HL-60 (cell line): ENCODE measurements around the gene GRK1.

Source experiments
- DNase-seq, 2 experiments: peaks; one replicate each; pipeline ENCODE4 v3.0.0-alpha.2; 2010 to 2020; ENCODE audit warnings: low read depth in 1 of 2, low spot score in 1 of 2
- H3K27ac ChIP-seq: fragments of 250-450 bp; sonication (Bioruptor Pico); replicated peaks from 2 replicates; pipeline ENCODE4 v1.5.1; 2020; ENCODE audit warnings: mild to moderate bottlenecking, moderate library complexity
- H3K27me3 ChIP-seq: fragments of 250-450 bp; sonication (Bioruptor Pico); 2 replicates; pipeline ENCODE4 v1.5.1; 2021; ENCODE audit warnings: mild to moderate bottlenecking, moderate library complexity; ENCODE audit not compliant: insufficient read depth, poor library complexity, severe bottlenecking
- H3K4me3 ChIP-seq: replicated peaks from 2 replicates; pipeline ENCODE4 v1.5.1; 2011; ENCODE audit warnings: mild to moderate bottlenecking, control low read depth, low read length; ENCODE audit not compliant: insufficient read depth
- CTCF ChIP-seq: IDR thresholded peaks from one replicate; pipeline ENCODE4 v1.5.1; 2011; ENCODE audit warnings: low read length, control low read depth, inconsistent platforms; ENCODE audit not compliant: insufficient read depth
- GABPA ChIP-seq: IDR thresholded peaks from 2 replicates; pipeline ENCODE4 v1.6.1; 2012; ENCODE audit warnings: low read depth
- POLR2AphosphoS5 ChIP-seq: IDR thresholded peaks from 2 replicates; pipeline ENCODE4 v1.6.1; 2012; ENCODE audit warnings: low read depth
- REST ChIP-seq: IDR thresholded peaks from 2 replicates; pipeline ENCODE4 v1.6.1; 2012; ENCODE audit warnings: low read depth; ENCODE audit not compliant: insufficient replicate concordance
- SPI1 ChIP-seq: IDR thresholded peaks from 2 replicates; pipeline ENCODE4 v1.6.1; 2012; ENCODE audit warnings: low read depth, mild to moderate bottlenecking, borderline replicate concordance

Gene GRK1

GRCh38 chr13:113732176-113732960 is 65.3 kb downstream of the GRK1 start:
- no peak for TF ChIP-seq CTCF
- peak; percentile 69; the same call in 1 of the 2 replicates for TF ChIP-seq SPI1
- H3K27ac ChIP-seq: no peak overlapping the region
- peak in 1 of 2 experiments; percentile 50 for DNase-seq
- peaks cover 10% of the 10 kb centered on the region for H3K27me3 ChIP-seq
- no peak overlapping the region for H3K4me3 ChIP-seq

GRCh38 chr13:113732961-113733950 is 66.2 kb downstream of the GRK1 start:
- DNase-seq: no peak
- no peak overlapping the region for H3K4me3 ChIP-seq
- peaks cover 10% of the 10 kb centered on the region for H3K27me3 ChIP-seq
- no peak overlapping the region for H3K27ac ChIP-seq
- TF ChIP-seq SPI1 (no peak), POLR2AphosphoS5 (no peak), GABPA (no peak), REST (no peak), CTCF (no peak)

- no peak overlapping the region for H3K27ac ChIP-seq
- no peak for TF ChIP-seq POLR2AphosphoS5
- TF ChIP-seq SPI1: no peak
- no peak for TF ChIP-seq GABPA
- no peak for TF ChIP-seq CTCF
- no peak for TF ChIP-seq REST
- no peak for DNase-seq
- peaks cover 7% of the 10 kb centered on the region for H3K27me3 ChIP-seq
- H3K4me3 ChIP-seq: no peak overlapping the region
These were observed 67.2 kb downstream of the GRK1 start for GRCh38 chr13:113734099-113734825.
